Measurements from ENCODE around the gene FADS2. TPM values are rescaled to one million over a fixed set of nuclear protein-coding genes. Genes with fewer than 3 reads are reported as not detected.

Gene FADS2
- total RNA-seq, 1 donor: 713 TPM

DNA sequence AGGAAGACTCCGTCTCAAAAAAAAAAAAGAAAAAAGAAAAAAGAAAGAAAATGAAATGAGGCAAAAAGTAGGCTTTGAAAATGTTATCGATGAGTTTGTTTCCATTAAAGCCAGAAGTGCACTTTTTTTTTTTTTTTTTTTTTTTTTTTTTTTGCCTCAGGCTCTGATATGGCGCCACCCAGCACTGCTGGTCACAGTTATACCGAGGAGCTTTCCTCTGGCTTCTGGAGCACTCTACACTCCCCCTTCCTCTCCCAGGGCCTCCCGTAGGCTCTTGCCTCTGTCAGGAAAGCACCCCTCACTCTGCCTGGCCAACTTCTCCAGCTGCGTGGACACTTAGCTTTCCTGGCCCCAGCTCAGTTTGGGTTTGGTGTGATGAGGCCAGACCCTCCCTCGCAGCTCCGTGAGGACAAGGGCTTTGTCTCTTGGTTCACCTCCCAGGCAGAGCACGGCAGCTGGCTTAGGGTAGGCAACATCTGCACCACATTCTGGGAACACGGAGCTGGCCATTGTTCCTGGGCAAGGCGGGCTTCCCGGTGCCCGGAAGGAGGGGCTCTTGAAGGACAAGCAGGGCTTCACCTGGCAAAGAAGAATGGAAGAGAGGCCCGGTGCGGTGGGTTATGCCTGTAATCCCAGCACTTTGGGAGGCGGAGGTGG, 16.9 kb downstream of the FADS2 start:
- DNase-seq (ENCODE audit: low read depth): no peak
- H3K4me3 ChIP-seq (ENCODE audit: low read depth, low read length): no peak overlapping the region
- TF ChIP-seq, protein P1, sequence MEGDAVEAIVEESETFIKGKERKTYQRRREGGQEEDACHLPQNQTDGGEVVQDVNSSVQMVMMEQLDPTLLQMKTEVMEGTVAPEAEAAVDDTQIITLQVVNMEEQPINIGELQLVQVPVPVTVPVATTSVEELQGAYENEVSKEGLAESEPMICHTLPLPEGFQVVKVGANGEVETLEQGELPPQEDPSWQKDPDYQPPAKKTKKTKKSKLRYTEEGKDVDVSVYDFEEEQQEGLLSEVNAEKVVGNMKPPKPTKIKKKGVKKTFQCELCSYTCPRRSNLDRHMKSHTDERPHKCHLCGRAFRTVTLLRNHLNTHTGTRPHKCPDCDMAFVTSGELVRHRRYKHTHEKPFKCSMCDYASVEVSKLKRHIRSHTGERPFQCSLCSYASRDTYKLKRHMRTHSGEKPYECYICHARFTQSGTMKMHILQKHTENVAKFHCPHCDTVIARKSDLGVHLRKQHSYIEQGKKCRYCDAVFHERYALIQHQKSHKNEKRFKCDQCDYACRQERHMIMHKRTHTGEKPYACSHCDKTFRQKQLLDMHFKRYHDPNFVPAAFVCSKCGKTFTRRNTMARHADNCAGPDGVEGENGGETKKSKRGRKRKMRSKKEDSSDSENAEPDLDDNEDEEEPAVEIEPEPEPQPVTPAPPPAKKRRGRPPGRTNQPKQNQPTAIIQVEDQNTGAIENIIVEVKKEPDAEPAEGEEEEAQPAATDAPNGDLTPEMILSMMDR (IDR thresholded peaks at IDR 0.05; ENCODE audit: insufficient read depth, low read depth, low read length): no peak

DNA sequence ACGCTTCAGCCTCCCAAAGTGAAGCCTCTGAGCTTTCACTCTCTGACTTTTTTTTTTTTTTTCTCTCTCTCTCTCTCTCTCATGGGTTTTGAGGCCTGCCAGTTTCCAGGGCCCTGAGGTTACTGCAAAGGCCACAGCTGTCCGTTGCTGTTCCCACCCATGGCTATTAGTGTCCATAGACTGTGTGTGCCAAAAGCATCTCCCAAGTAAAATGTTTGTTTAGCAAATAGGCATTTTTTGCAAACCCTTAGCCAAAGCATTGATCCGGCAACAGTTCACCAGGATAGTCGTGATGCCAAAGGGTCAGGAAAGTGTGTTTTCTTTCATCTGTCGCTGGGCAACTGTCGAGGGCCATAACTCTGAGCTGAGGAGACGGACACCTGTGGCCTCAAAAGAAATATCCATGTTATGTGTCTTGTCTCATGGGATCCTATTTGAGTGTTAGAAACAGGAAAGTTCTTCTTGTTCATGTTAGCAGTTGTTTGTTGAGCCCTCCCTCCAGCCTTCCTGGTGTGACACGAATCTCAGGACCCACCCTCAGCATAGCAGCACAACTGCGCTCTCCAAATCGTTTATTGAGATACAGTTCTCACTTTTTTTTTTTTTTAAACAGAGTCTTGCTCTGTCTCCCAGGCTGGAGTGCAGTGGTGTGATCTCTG, 18.4 kb downstream of the FADS2 start:
- TF ChIP-seq, protein P1 (IDR thresholded peaks at IDR 0.05; ENCODE audit: insufficient read depth, low read depth, low read length): no peak
- no peak overlapping the region for H3K4me3 ChIP-seq (ENCODE audit: low read depth, low read length)
- no peak for DNase-seq (ENCODE audit: low read depth)

DNA sequence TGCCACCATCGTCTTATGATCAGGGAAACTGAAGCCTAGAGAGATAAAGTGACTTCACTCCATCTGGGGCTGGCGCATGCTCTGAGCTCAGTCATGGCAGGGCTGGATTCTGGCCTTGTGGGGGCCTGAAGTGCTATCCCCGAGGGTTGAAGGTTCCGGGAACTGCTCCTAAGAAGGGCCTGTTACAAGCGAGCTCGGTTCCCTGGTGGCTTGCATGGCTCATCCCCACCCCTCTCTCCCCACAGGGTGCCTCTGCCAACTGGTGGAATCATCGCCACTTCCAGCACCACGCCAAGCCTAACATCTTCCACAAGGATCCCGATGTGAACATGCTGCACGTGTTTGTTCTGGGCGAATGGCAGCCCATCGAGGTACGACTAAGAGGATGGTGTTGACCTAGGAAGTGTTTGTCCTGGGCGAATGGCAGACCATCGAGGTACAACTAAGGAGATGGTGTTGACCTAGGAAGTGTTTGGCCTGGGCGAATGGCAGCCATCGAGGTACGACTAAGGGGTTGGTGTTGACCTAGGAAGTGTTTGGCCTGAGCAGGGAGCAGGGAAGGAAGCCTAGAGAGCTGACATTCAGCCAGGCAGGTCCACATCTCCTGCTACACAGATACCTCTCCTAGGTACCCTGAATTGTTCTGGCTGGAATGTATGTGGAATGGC, 19.9 kb downstream of the FADS2 start:
- no peak overlapping the region for H3K4me3 ChIP-seq (ENCODE audit: low read depth, low read length)
- TF ChIP-seq, protein P1 (IDR thresholded peaks at IDR 0.05; ENCODE audit: insufficient read depth, low read depth, low read length): no peak
- no peak for DNase-seq (ENCODE audit: low read depth)

DNA sequence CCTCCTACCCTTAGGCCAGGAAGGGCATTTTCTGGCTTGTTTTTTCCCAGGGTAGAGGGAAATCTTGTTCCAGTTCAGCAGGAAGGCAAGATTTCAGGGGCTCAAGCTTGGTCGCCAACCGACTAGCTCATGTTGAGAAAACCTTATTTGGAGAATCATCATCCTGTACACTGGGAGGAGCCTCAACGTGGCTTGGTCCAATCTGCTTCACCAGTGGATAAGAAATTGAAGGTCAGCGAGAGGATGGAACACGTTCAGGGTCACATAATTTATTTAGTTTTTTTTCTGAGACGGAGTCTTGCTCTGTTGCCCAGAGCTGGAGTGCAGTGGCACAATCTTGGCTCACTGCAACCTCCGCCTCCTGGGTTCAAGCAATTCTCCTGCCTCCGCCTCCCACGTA, 20.5 kb downstream of the FADS2 start:
- H3K4me3 ChIP-seq (ENCODE audit: low read depth, low read length): no peak overlapping the region
- DNase-seq (ENCODE audit: low read depth): no peak
- TF ChIP-seq, protein P1 (IDR thresholded peaks at IDR 0.05; ENCODE audit: insufficient read depth, low read depth, low read length): no peak

DNA sequence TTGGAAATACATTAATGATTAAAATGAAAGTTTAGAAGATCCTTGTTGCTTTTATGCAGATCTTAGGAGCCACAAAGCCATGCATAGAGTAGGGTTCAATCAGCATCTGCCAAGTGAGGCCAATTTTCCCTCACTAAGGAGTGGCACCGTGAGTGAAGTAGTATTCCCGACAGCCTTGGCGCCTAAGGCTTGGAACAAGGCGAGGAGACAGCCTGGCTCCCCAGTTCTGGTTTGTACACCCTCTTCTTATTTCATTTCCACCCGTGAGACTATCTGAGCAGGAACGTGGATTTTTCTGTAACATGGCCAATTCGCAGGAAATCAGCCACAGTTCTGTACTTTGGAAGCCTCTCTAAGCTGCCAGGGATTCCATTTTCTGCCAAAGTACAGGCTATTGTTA, 22.6 kb downstream of the FADS2 start:
- TF ChIP-seq, protein P1 (IDR thresholded peaks at IDR 0.05; ENCODE audit: insufficient read depth, low read depth, low read length): no peak
- no peak overlapping the region for H3K4me3 ChIP-seq (ENCODE audit: low read depth, low read length)
- no peak for DNase-seq (ENCODE audit: low read depth)

DNA sequence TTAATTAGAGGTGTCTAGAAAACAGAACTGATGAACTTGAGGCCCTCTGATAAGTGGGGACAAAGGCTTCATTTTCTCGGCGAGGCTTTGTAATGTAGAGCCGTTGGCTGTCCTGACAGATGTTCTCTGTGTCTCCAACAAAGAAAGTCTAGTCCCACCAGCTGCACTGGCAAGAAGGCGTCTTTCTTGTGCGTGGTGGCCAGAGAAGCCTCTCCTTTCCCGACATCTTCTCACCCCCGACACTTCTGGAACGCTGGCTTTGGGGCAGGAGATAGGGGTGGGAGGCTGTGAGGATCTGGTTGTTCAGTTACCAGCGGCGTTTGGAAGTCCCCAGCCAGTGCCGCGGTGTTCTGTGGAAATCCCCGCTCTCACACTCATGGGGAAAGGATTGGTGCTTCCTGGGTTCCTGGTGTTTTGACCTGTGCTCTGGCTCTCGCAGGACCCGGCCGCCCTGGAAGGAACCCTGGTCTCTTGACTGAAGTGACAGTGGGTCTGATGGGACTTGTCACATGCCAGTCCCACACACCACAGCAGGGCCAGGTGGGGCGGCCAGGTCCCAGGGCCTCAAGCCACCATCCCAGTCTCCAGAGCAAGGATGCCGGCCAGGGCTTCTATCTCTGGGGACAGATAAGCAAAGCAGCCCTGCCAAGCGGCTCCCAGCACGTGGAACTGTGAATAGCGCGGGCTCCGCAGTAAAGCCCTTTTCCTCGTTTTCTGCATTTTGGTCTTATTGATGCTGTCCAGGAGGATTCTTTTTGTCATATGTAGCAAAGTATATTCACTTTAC, 23.2 kb downstream of the FADS2 start:
- no peak for DNase-seq (ENCODE audit: low read depth)
- no peak overlapping the region for H3K4me3 ChIP-seq (ENCODE audit: low read depth, low read length)
- TF ChIP-seq, protein P1 (IDR thresholded peaks at IDR 0.05; ENCODE audit: insufficient read depth, low read depth, low read length): no peak

Data from fibroblast of villous mesenchyme (primary cell).